IMR-90 (cell line): ENCODE measurements around the gene NDUFV2. TPM values are rescaled to one million over a fixed set of nuclear protein-coding genes. Genes with fewer than 3 reads are reported as not detected.
A peak's percentile ranks its signal among the peaks of the same experiment; 100 is the strongest.

Source experiments
- ATAC-seq: fragments of 200-7000 bp; cut with Tn5 transposase; 2 replicates; pipeline ENCODE4 v1.9.1; 2020; ENCODE audit warnings: low read depth, mild to moderate bottlenecking, moderate library complexity
- BruUV-seq: library from RNA; stranded (reverse); fragments of 400-500 nt; replicated peaks from 2 replicates; lab custom pipeline; 2021; lab: Mats Ljungman, UMichigan
- CTCF ChIA-PET: fragments of 300-600 bp; formaldehyde crosslinking; extraction: SDS; loops from one replicate; lab custom pipeline; 2021; ENCODE audit warnings: antibody characterized with exemption; lab: Yijun Ruan, JAX
- POLR2A ChIA-PET: fragments of 300-600 bp; sonication (Branson Sonifier 250); formaldehyde crosslinking; loops from one replicate; lab custom pipeline; 2022; ENCODE audit warnings: antibody characterized with exemption; ENCODE audit not compliant: unreplicated experiment; lab: Charles Lee
- DNase-seq: peaks from one replicate; pipeline ENCODE4 v3.0.0; 2013
- H2AFZ ChIP-seq: replicated peaks from 2 replicates; pipeline ENCODE3; 2013; ENCODE audit warnings: low read length, mild to moderate bottlenecking; ENCODE audit not compliant: poor library complexity
- H2AK5ac ChIP-seq: 2 replicates; pipeline ENCODE4 v1.6.1; 2013; ENCODE audit warnings: low read depth, low read length, inconsistent platforms
- H2AK9ac ChIP-seq: replicated peaks from 2 replicates; pipeline ENCODE3; 2013; ENCODE audit warnings: mild to moderate bottlenecking, low read depth, low read length, moderate library complexity; ENCODE audit not compliant: poor library complexity
- H2BK120ac ChIP-seq: 2 replicates; pipeline ENCODE4 v1.6.1; 2013; ENCODE audit warnings: low read depth, low read length, inconsistent platforms
- H2BK15ac ChIP-seq: 3 replicates; pipeline ENCODE4 v1.6.1; 2013; ENCODE audit warnings: low read depth, low read length, inconsistent platforms
- H2BK20ac ChIP-seq: 2 replicates; pipeline ENCODE4 v1.6.1; 2013; ENCODE audit warnings: low read depth, mild to moderate bottlenecking, inconsistent platforms, low read length, moderate library complexity
- H2BK5ac ChIP-seq: 2 replicates; pipeline ENCODE4 v1.6.1; 2013; ENCODE audit warnings: mild to moderate bottlenecking, low read depth, low read length, inconsistent platforms; ENCODE audit not compliant: poor library complexity, severe bottlenecking
- H3K14ac ChIP-seq: replicated peaks from 2 replicates; pipeline ENCODE4 v1.6.1; 2013; ENCODE audit warnings: low read depth, low read length, inconsistent platforms
- H3K18ac ChIP-seq: 2 replicates; pipeline ENCODE4 v1.6.1; 2013; ENCODE audit warnings: low read depth, low read length, control low read depth
- H3K23ac ChIP-seq: 2 replicates; pipeline ENCODE4 v1.6.1; 2013; ENCODE audit warnings: low read depth, low read length, inconsistent platforms
- H3K27ac ChIP-seq: 2 replicates; pipeline ENCODE4 v1.5.1; 2013; ENCODE audit warnings: mild to moderate bottlenecking, control low read depth, low read length; ENCODE audit not compliant: insufficient read depth
- H3K27me3 ChIP-seq: 2 replicates; pipeline ENCODE4 v1.6.1; 2013; ENCODE audit warnings: low read length; ENCODE audit not compliant: control insufficient read depth, insufficient read depth
- H3K36me3 ChIP-seq: 2 replicates; pipeline ENCODE4 v1.6.1; 2013; ENCODE audit warnings: low read length, mixed read lengths; ENCODE audit not compliant: control insufficient read depth, insufficient read depth
- H3K4ac ChIP-seq: 2 replicates; pipeline ENCODE4 v1.6.1; 2013; ENCODE audit warnings: low read depth, low read length, inconsistent platforms
- H3K4me1 ChIP-seq: 2 replicates; pipeline ENCODE4 v1.6.1; 2013; ENCODE audit warnings: low read length, mixed read lengths; ENCODE audit not compliant: control insufficient read depth, insufficient read depth
- H3K4me2 ChIP-seq: 2 replicates; pipeline ENCODE4 v1.6.1; 2013; ENCODE audit warnings: low read depth, mild to moderate bottlenecking, control low read depth, low read length, moderate library complexity
- H3K4me3 ChIP-seq: 2 replicates; pipeline ENCODE4 v1.5.1; 2013; ENCODE audit warnings: low read depth, mild to moderate bottlenecking, control low read depth, low read length, moderate library complexity; ENCODE audit not compliant: insufficient read depth
- H3K56ac ChIP-seq: 2 replicates; pipeline ENCODE4 v1.6.1; 2013; ENCODE audit warnings: low read length, inconsistent platforms; ENCODE audit not compliant: insufficient read depth; ENCODE audit errors: extremely low read depth
- H3K79me1 ChIP-seq, 2 experiments: 2 replicates each; pipeline ENCODE4 v1.6.1; 2013; ENCODE audit warnings: low read length in 2 of 2, inconsistent platforms in 1 of 2, low read depth in 1 of 2
- H3K9ac ChIP-seq: 2 replicates; pipeline ENCODE4 v1.6.1; 2013; ENCODE audit warnings: low read depth, low read length, control low read depth
- H3K9me1 ChIP-seq: 2 replicates; pipeline ENCODE4 v1.6.1; 2013; ENCODE audit warnings: low read length, inconsistent platforms; ENCODE audit not compliant: insufficient read depth
- H3K9me3 ChIP-seq: 2 replicates; pipeline ENCODE4 v1.6.1; 2013; ENCODE audit warnings: low read length; ENCODE audit not compliant: control insufficient read depth, insufficient read depth
- H4K20me1 ChIP-seq: 2 replicates; pipeline ENCODE4 v1.6.1; 2013; ENCODE audit warnings: low read length, inconsistent platforms; ENCODE audit not compliant: insufficient read depth
- H4K5ac ChIP-seq: 2 replicates; pipeline ENCODE4 v1.6.1; 2013; ENCODE audit warnings: mild to moderate bottlenecking, low read depth, low read length, control low read depth
- H4K8ac ChIP-seq, 2 experiments: 2 replicates each; pipeline ENCODE4 v1.6.1; 2013; ENCODE audit warnings: low read depth in 2 of 2, low read length in 2 of 2, control low read depth in 1 of 2, inconsistent platforms in 1 of 2
- H4K91ac ChIP-seq: 2 replicates; pipeline ENCODE4 v1.6.1; 2013; ENCODE audit warnings: low read depth, low read length, inconsistent platforms; ENCODE audit not compliant: insufficient read depth
- BHLHE40 ChIP-seq: fragments of 150-350 bp; IDR thresholded peaks from 2 replicates; pipeline ENCODE4 v1.6.1; 2016; ENCODE audit warnings: mild to moderate bottlenecking, low read depth, low read length
- CHD1 ChIP-seq: IDR thresholded peaks from 2 replicates; pipeline ENCODE4 v1.6.1; 2012; ENCODE audit warnings: low read depth, low read length, improper control_type of control experiment
- CTCF ChIP-seq: conservative IDR thresholded peaks from 2 replicates; pipeline ENCODE4 v1.5.1; 2012; ENCODE audit warnings: mild to moderate bottlenecking, low read depth, low read length, improper control_type of control experiment
- MAZ ChIP-seq: IDR thresholded peaks from 2 replicates; pipeline ENCODE4 v1.6.1; 2012; ENCODE audit warnings: low read depth, mild to moderate bottlenecking, low read length, improper control_type of control experiment, moderate library complexity, borderline replicate concordance
- MXI1 ChIP-seq: IDR thresholded peaks from 2 replicates; pipeline ENCODE4 v1.6.1; 2012; ENCODE audit warnings: low read depth, mild to moderate bottlenecking, low read length, moderate library complexity, borderline replicate concordance
- NFE2L2 ChIP-seq: fragments of 150-350 bp; IDR thresholded peaks from 2 replicates; pipeline ENCODE4 v1.6.1; 2016; ENCODE audit warnings: low read depth, mild to moderate bottlenecking, low read length
- RAD21 ChIP-seq: IDR thresholded peaks from 2 replicates; pipeline ENCODE4 v1.6.1; 2012; ENCODE audit warnings: low read length, improper control_type of control experiment
- RCOR1 ChIP-seq: IDR thresholded peaks from 2 replicates; pipeline ENCODE4 v1.6.1; 2012; ENCODE audit warnings: mild to moderate bottlenecking, low read length, improper control_type of control experiment; ENCODE audit not compliant: insufficient replicate concordance
- SMC3 ChIP-seq: fragments of 150-350 bp; IDR thresholded peaks from 2 replicates; pipeline ENCODE4 v1.6.1; 2016; ENCODE audit warnings: low read depth, mild to moderate bottlenecking, antibody characterized with exemption, low read length, moderate library complexity
- USF2 ChIP-seq: fragments of 150-350 bp; IDR thresholded peaks from 2 replicates; pipeline ENCODE4 v1.6.1; 2017; ENCODE audit warnings: mild to moderate bottlenecking, antibody characterized with exemption, low read length, low read depth
- WGBS, 2 experiments: methylation state at CpG; one replicate each; pipeline versions ENCODE4 v1.1.5 to v1.1.7; 2013; ENCODE audit warnings: missing lambda C conversion rate in 2 of 2; ENCODE audit not compliant: insufficient read length in 1 of 2; ENCODE audit errors: extremely low coverage in 2 of 2; 5-methylcytosine and 5-hydroxymethylcytosine counted together
- dilution Hi-C: fragments of 300-500 bp; cut with HindIII; formaldehyde crosslinking; loops from one replicate; pipeline ENCODE4 v1.14.3; 2018; ENCODE audit warnings: low sequenced_read_pairs; ENCODE audit not compliant: unreplicated experiment
- in situ Hi-C: fragments of 300-500 bp; cut with MboI; formaldehyde crosslinking; loops from 3 replicates; pipeline ENCODE4 v1.14.3; 2019; ENCODE audit warnings: low sequenced_read_pairs, inconsistent platforms, mixed read lengths
- intact Hi-C: fragments of 100-400 bp; cut with micrococcal nuclease; formaldehyde crosslinking; loops from 2 replicates; pipeline ENCODE4 v1.10.0; 2022
- polyA plus RNA-seq, 3 experiments: library from polyadenylated mRNA; depleted of rRNA; stranded (reverse); fragments of >200 nt; gene quantifications; 2 replicates each; pipeline ENCODE4 v1.2.3, GENCODE V29; 2012; ENCODE audit warnings: low replicate concordance in 1 of 3
- total RNA-seq: library from RNA; depleted of rRNA; stranded (reverse); fragments of >200 nt; gene quantifications from 2 replicates; pipeline ENCODE4 v1.2.3, GENCODE V29; 2012

Gene NDUFV2
- total and polyA plus RNA-seq, 2 of the 4 experiments (the other 2 are of a cell fraction): 106 to 126 TPM

GRCh38 chr18:9147440-9148202 lies 45.1 kb downstream of the NDUFV2 start:
- Histone ChIP-seq H4K20me1 (peaks cover 59% of the 10 kb centered on the region; the same call in 1 of the 2 replicates), H3K14ac (no peak overlapping the region), H4K8ac (no peak overlapping the region), H3K27me3 (no peaks in the 10 kb centered on the region), H3K4me3 (no peak overlapping the region), H3K27ac (no peak overlapping the region), H3K4ac (no peak overlapping the region), H3K9me1 (peaks cover 6% of the 10 kb centered on the region), H3K56ac (no peak overlapping the region), H3K9ac (peak overlapping the region; percentile 50; the same call in 1 of the 2 replicates), H2AFZ (no peak overlapping the region), H3K23ac (no peak overlapping the region; the same call in 1 of the 2 replicates), H2BK120ac (no peak overlapping the region), H2BK5ac (peak overlapping the region; percentile 75), H2AK9ac (no peak overlapping the region), H2BK15ac (no peak overlapping the region), H4K91ac (no peak overlapping the region), H2BK20ac (no peak overlapping the region), H2AK5ac (no peak overlapping the region), H4K5ac (no peak overlapping the region), H3K79me1 (peaks cover 7 to 52% of the 10 kb centered on the region in 2 experiments; a peak in 3 of 4 replicates), H3K36me3 (no peaks in the 10 kb centered on the region; the same call in 1 of the 2 replicates), H3K18ac (peak overlapping the region; percentile 54; the same call in 1 of the 2 replicates), H3K9me3 (no peaks in the 10 kb centered on the region), H3K4me1 (peaks cover 7% of the 10 kb centered on the region), H3K4me2 (peak overlapping the region; percentile 44; the same call in 1 of the 2 replicates)
- WGBS, 2 experiments: no CpG with 5 or more reads among the region's 1 CpG
- DNase-seq: peak; percentile 81
- peak; percentile 84 for ATAC-seq
- ChIA-PET POLR2A (no interaction called here), CTCF (interaction anchor here (1.0 to 1.4 kb wide), 4 partner anchors 9 to 74 kb away, joined by 3 to 7 read pairs (median 4); no protein-coding TSS in a partner anchor)
- dilution Hi-C loops (no loop called here), intact Hi-C loops (loop anchor here (1.0 to 10.0 kb wide), 3 partner anchors 74 to 495 kb away; no protein-coding TSS in a partner anchor), in situ Hi-C loops (no loop called here)
- TF ChIP-seq CHD1 (no peak), NFE2L2 (no peak), RAD21 (peak; percentile 83), RCOR1 (no peak), USF2 (no peak), CTCF (peak; percentile 80), SMC3 (peak; percentile 76), MXI1 (no peak), BHLHE40 (no peak), MAZ (no peak)
- BruUV-seq: no TSS peak
